HCT116 (cell line): ENCODE data around the gene COL18A1. TPM values are rescaled to one million over a fixed set of nuclear protein-coding genes. Genes with fewer than 3 reads are reported as not detected.

Source experiments
- ATAC-seq: fragments of 200-7000 bp; cut with Tn5 transposase; 2 replicates; pipeline ENCODE4 v1.9.1; 2020; ENCODE audit warnings: mild to moderate bottlenecking, moderate library complexity
- BruUV-seq: library from RNA; stranded (reverse); fragments of 400-500 nt; replicated peaks from 2 replicates; lab custom pipeline; 2021; lab: Mats Ljungman, UMichigan
- CTCF ChIA-PET: fragments of 300-600 bp; sonication (Branson Sonifier 250); formaldehyde crosslinking; loops from one replicate; lab custom pipeline; 2021; ENCODE audit warnings: antibody characterized with exemption; lab: Charles Lee
- POLR2A ChIA-PET: fragments of 300-600, 350-600 bp; sonication (Branson Sonifier 250); formaldehyde crosslinking; loops from one replicate; lab custom pipeline; 2021; ENCODE audit warnings: antibody characterized with exemption; lab: Charles Lee
- RAD21 ChIA-PET, 2 experiments: fragments of 300-600 bp; sonication (Branson Sonifier 250); formaldehyde crosslinking; loops; one replicate each; lab custom pipeline; 2023; ENCODE audit warnings: low total read pairs in 2 of 2; ENCODE audit not compliant: uncharacterized antibody in 2 of 2, unreplicated experiment in 2 of 2, low non-redundant PET in 1 of 2; lab: Charles Lee
- DNase-seq: peaks from one replicate; pipeline ENCODE4 v3.0.0-alpha.2; 2010; ENCODE audit warnings: low read depth, low spot score
- H2AFZ ChIP-seq: fragments of 200-600 bp; shearing (Covaris generic), sonication (generic); 2 replicates; pipeline ENCODE4 v1.6.1; 2017; ENCODE audit warnings: low read depth, mixed run types, mixed read lengths, antibody characterized with exemption, low read length; ENCODE audit not compliant: poor library complexity, severe bottlenecking
- H3K27ac ChIP-seq: 2 replicates; pipeline ENCODE4 v1.5.1; 2012; ENCODE audit warnings: low read depth, low read length
- H3K27me3 ChIP-seq: fragments of 200-600 bp; sonication (generic); 2 replicates; pipeline ENCODE4 v1.6.1; 2016; ENCODE audit warnings: mixed run types, low read length, mixed read lengths; ENCODE audit not compliant: insufficient read depth
- H3K36me3 ChIP-seq, 2 experiments: fragments of 200-500 bp in 1 of 2; fragments of 200-600 bp in 1 of 2; sonication (Bioruptor generic) in 1 of 2; sonication (generic) in 1 of 2; 2 replicates each; pipeline versions ENCODE4 v1.5.1 to v1.6.1; 2014 to 2016; ENCODE audit warnings: low read length in 2 of 2, inconsistent platforms in 1 of 2, mixed read lengths in 1 of 2, mixed run types in 1 of 2; ENCODE audit not compliant: insufficient read depth in 2 of 2, control insufficient read depth in 1 of 2
- H3K4me1 ChIP-seq, 2 experiments: fragments of 200-600 bp in 1 of 2; sonication (generic) in 1 of 2; 2 replicates each; pipeline versions ENCODE4 v1.5.1 to v1.6.1; 2012 to 2017; ENCODE audit warnings: low read length in 2 of 2, inconsistent platforms in 1 of 2, mild to moderate bottlenecking in 1 of 2, mixed read lengths in 1 of 2, mixed run types in 1 of 2, moderate library complexity in 1 of 2; ENCODE audit not compliant: insufficient read depth in 2 of 2, control insufficient read depth in 1 of 2
- H3K4me2 ChIP-seq: fragments of 200-600 bp; sonication (generic); 2 replicates; pipeline ENCODE4 v1.6.1; 2017; ENCODE audit warnings: mixed run types, low read length, mixed read lengths
- H3K4me3 ChIP-seq, 2 experiments: fragments of 200-600 bp in 1 of 2; sonication (generic) in 1 of 2; replicated peaks in 1 of 2; 2 replicates each; pipeline ENCODE4 v1.5.1; 2011 to 2016; ENCODE audit warnings: low read length in 2 of 2, control low read depth in 1 of 2, low read depth in 1 of 2, mild to moderate bottlenecking in 1 of 2, mixed read lengths in 1 of 2, mixed run types in 1 of 2
- H3K79me2 ChIP-seq: fragments of 200-600 bp; sonication (generic); 2 replicates; pipeline ENCODE4 v1.6.1; 2017; ENCODE audit warnings: mild to moderate bottlenecking, mixed run types, low read length, moderate library complexity, mixed read lengths; ENCODE audit not compliant: insufficient read depth
- H3K9ac ChIP-seq: fragments of 200-600 bp; sonication (generic); 2 replicates; pipeline ENCODE4 v1.6.1; 2016; ENCODE audit warnings: low read length, mixed read lengths
- H3K9me2 ChIP-seq: fragments of 200-600 bp; sonication (generic), shearing (Covaris generic); 2 replicates; pipeline ENCODE4 v1.6.1; 2017; ENCODE audit warnings: mixed run types, mild to moderate bottlenecking, moderate library complexity; ENCODE audit not compliant: insufficient read depth
- H3K9me3 ChIP-seq, 2 experiments: fragments of 200-500 bp in 1 of 2; fragments of 200-600 bp in 1 of 2; sonication (Bioruptor generic) in 1 of 2; sonication (generic) in 1 of 2; 2 replicates each; pipeline ENCODE4 v1.6.1; 2014 to 2017; ENCODE audit warnings: low read length in 2 of 2, mixed read lengths in 2 of 2, inconsistent platforms in 1 of 2, low read depth in 1 of 2, mild to moderate bottlenecking in 1 of 2, mixed run types in 1 of 2, moderate library complexity in 1 of 2; ENCODE audit not compliant: control insufficient read depth in 1 of 2, insufficient read depth in 1 of 2
- H4K20me1 ChIP-seq: fragments of 200-600 bp; sonication (generic), shearing (Covaris generic); 2 replicates; pipeline ENCODE4 v1.6.1; 2017; ENCODE audit warnings: mixed run types, mild to moderate bottlenecking, moderate library complexity; ENCODE audit not compliant: insufficient read depth
- EGR1 ChIP-seq: IDR thresholded peaks from 2 replicates; pipeline ENCODE4 v1.6.1; 2012; ENCODE audit warnings: low read depth
- FOSL1 ChIP-seq: IDR thresholded peaks from 2 replicates; pipeline ENCODE4 v1.6.1; 2012; ENCODE audit warnings: low read depth
- JUND ChIP-seq: IDR thresholded peaks from 2 replicates; pipeline ENCODE4 v1.6.1; 2012
- SIN3A ChIP-seq: IDR thresholded peaks from 2 replicates; pipeline ENCODE4 v1.6.1; 2012; ENCODE audit warnings: low read depth
- TCF7L2 ChIP-seq: IDR thresholded peaks from 2 replicates; pipeline ENCODE4 v1.7.0; 2011; ENCODE audit warnings: borderline replicate concordance, inconsistent platforms; ENCODE audit not compliant: insufficient read depth, insufficient read length; ENCODE audit errors: extremely low read depth
- YY1 ChIP-seq: IDR thresholded peaks from 2 replicates; pipeline ENCODE4 v1.6.1; 2011; ENCODE audit warnings: low read length, low read depth, moderate library complexity, mild to moderate bottlenecking; ENCODE audit not compliant: insufficient replicate concordance; ENCODE audit errors: extremely low read depth
- ZNF274 ChIP-seq: fragments of 200-500 bp; sonication (Bioruptor generic); IDR thresholded peaks from 2 replicates; pipeline ENCODE4 v1.6.1; 2014; ENCODE audit warnings: mild to moderate bottlenecking, low read depth, low read length, inconsistent platforms
- intact Hi-C: fragments of 100-400 bp; cut with micrococcal nuclease; formaldehyde crosslinking; loops from 2 replicates; pipeline ENCODE4 v1.10.0; 2022
- total RNA-seq: library from RNA; stranded (reverse); gene quantifications from one replicate; pipeline ENCODE4 v1.2.1, GENCODE V29; 2021; ENCODE audit not compliant: unreplicated experiment
- TF ChIP-seq, protein P1 (sequence below): IDR thresholded peaks from 2 replicates; pipeline ENCODE4 v1.6.1; 2011; ENCODE audit warnings: mild to moderate bottlenecking, low read length, moderate library complexity; ENCODE audit not compliant: insufficient replicate concordance; ENCODE audit errors: extremely low read depth
- TF ChIP-seq, protein P2 (sequence below), 3 experiments: fragments of 200-600 bp in 1 of 3; sonication (generic) in 1 of 3; IDR thresholded peaks in 2 of 3; conservative IDR thresholded peaks in 1 of 3; 2 replicates each; pipeline ENCODE4 v1.5.1; 2012 to 2017; ENCODE audit warnings: low read depth in 2 of 3, low read length in 2 of 3, antibody characterized with exemption in 1 of 3, borderline replicate concordance in 1 of 3, control low read depth in 1 of 3, mild to moderate bottlenecking in 1 of 3, mixed read lengths in 1 of 3, mixed run types in 1 of 3, moderate library complexity in 1 of 3; ENCODE audit not compliant: insufficient read depth in 1 of 3

The COL18A1 gene
- total RNA-seq, 1 experiment from 2014 or later = 59.5 TPM

DNA sequence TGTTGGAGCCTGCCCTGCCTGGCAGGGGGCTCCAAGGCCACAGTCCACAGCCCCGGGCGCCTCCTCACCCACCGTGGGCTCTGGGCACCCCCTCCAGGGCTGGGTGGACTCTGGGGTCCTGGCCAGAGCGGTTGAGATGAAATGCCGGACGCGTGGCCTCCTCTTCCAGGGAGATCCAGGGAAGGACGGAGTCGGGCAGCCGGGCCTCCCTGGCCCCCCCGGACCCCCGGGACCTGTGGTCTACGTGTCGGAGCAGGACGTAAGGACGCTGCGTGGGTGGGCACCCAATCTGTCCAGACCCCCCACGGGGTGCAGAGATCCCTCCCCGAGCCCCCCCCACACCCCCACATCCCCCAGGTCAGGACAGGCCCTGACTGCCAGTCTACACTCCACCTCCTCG, 86.1 kb downstream of the COL18A1 start:
- Histone ChIP-seq H4K20me1 (no peaks in the 10 kb centered on the region), H3K9me3 (no peaks in the 10 kb centered on the region), H3K9ac (no peak overlapping the region), H3K4me3 (no peak overlapping the region), H3K27ac (no peak overlapping the region), H3K79me2 (no peaks in the 10 kb centered on the region), H3K4me2 (no peak overlapping the region), H2AFZ (no peak overlapping the region), H3K4me1 (no peaks in the 10 kb centered on the region), H3K9me2 (no peaks in the 10 kb centered on the region), H3K27me3 (no peaks in the 10 kb centered on the region), H3K36me3 (peaks cover 0 to 6% of the 10 kb centered on the region in 2 experiments; a peak in 2 of 4 replicates)
- DNase-seq = no peak
- ChIA-PET CTCF (no interaction called here), RAD21 (no interaction called here), POLR2A (no interaction called here)
- no peak for ATAC-seq
- intact Hi-C loops = no loop called here
- no TSS peak for BruUV-seq
- TF ChIP-seq, protein P1, sequence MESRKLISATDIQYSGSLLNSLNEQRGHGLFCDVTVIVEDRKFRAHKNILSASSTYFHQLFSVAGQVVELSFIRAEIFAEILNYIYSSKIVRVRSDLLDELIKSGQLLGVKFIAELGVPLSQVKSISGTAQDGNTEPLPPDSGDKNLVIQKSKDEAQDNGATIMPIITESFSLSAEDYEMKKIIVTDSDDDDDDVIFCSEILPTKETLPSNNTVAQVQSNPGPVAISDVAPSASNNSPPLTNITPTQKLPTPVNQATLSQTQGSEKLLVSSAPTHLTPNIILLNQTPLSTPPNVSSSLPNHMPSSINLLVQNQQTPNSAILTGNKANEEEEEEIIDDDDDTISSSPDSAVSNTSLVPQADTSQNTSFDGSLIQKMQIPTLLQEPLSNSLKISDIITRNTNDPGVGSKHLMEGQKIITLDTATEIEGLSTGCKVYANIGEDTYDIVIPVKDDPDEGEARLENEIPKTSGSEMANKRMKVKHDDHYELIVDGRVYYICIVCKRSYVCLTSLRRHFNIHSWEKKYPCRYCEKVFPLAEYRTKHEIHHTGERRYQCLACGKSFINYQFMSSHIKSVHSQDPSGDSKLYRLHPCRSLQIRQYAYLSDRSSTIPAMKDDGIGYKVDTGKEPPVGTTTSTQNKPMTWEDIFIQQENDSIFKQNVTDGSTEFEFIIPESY = no peak
- TF ChIP-seq TCF7L2 (no peak), FOSL1 (no peak), SIN3A (no peak), ZNF274 (no peak), EGR1 (no peak), YY1 (no peak), JUND (no peak)
- TF ChIP-seq, protein P2, sequence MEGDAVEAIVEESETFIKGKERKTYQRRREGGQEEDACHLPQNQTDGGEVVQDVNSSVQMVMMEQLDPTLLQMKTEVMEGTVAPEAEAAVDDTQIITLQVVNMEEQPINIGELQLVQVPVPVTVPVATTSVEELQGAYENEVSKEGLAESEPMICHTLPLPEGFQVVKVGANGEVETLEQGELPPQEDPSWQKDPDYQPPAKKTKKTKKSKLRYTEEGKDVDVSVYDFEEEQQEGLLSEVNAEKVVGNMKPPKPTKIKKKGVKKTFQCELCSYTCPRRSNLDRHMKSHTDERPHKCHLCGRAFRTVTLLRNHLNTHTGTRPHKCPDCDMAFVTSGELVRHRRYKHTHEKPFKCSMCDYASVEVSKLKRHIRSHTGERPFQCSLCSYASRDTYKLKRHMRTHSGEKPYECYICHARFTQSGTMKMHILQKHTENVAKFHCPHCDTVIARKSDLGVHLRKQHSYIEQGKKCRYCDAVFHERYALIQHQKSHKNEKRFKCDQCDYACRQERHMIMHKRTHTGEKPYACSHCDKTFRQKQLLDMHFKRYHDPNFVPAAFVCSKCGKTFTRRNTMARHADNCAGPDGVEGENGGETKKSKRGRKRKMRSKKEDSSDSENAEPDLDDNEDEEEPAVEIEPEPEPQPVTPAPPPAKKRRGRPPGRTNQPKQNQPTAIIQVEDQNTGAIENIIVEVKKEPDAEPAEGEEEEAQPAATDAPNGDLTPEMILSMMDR (IDR thresholded peaks at IDR 0.05 in 2 of 3, conservative IDR thresholded peaks at IDR 0.05 in 1 of 3; ENCODE audit: borderline replicate concordance in 1 of 3, insufficient read depth in 1 of 3, low read depth in 2 of 3, low read length in 2 of 3) = no peak
